ENCODE data around the gene MVB12B. TPM values are rescaled to one million over a fixed set of nuclear protein-coding genes. Genes with fewer than 3 reads are reported as not detected.

Gene MVB12B
- total RNA-seq, 1 donor from 2014 or later: 47.5 TPM

DNA sequence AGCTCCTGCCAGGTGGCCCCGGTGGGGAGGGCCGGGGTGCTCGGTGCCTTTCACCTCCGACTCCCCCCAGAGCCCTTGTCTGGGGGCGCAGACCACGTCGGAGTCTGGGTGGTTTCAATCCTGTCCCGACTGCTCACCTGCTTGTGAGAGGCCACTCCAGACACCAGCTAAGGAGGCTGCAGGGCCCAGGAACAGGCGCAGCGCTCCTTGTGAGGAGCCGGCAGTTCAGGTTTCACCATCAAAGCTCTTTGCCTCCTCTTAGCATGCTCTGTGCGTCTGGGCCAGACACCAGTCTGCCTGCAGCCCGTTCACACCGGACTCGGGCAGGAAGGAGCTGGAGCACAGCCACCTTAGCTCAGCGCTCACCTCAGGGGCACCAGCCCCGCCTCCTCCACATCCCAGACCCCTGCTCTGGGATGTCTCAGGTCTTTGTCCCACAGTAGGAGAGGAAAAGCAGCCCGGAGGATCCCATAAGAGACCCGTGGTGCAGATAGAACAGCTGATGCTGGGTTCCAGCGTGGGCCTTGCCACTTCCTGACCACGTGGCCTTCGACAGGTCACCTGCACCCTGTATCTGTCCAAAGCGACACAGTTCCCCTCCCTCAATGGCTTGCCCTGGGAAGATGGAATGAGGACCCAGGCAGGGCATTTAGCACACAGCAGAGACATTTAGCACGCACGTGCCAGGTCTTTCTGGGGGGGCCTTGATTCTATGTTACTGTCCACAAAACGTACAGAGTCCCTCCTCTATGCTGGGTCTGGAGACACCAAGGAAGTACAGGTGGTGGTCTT lies 180.9 kb downstream of the MVB12B start:
- no peak overlapping the region for H3K4me3 ChIP-seq
- DNase-seq (peak; percentile 63), ATAC-seq (peak; percentile 20)
- no peaks in the 10 kb centered on the region for H3K9me3 ChIP-seq
- TF ChIP-seq, protein P1, sequence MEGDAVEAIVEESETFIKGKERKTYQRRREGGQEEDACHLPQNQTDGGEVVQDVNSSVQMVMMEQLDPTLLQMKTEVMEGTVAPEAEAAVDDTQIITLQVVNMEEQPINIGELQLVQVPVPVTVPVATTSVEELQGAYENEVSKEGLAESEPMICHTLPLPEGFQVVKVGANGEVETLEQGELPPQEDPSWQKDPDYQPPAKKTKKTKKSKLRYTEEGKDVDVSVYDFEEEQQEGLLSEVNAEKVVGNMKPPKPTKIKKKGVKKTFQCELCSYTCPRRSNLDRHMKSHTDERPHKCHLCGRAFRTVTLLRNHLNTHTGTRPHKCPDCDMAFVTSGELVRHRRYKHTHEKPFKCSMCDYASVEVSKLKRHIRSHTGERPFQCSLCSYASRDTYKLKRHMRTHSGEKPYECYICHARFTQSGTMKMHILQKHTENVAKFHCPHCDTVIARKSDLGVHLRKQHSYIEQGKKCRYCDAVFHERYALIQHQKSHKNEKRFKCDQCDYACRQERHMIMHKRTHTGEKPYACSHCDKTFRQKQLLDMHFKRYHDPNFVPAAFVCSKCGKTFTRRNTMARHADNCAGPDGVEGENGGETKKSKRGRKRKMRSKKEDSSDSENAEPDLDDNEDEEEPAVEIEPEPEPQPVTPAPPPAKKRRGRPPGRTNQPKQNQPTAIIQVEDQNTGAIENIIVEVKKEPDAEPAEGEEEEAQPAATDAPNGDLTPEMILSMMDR (IDR thresholded peaks at IDR 0.05): no peak
- intact Hi-C loops (cut with DNase I): no loop called here
- no peaks in the 10 kb centered on the region for H3K27me3 ChIP-seq
- H3K4me1 ChIP-seq: no peaks in the 10 kb centered on the region
- H3K27ac ChIP-seq: no peak overlapping the region
- H3K36me3 ChIP-seq: peaks cover 19% of the 10 kb centered on the region

DNA sequence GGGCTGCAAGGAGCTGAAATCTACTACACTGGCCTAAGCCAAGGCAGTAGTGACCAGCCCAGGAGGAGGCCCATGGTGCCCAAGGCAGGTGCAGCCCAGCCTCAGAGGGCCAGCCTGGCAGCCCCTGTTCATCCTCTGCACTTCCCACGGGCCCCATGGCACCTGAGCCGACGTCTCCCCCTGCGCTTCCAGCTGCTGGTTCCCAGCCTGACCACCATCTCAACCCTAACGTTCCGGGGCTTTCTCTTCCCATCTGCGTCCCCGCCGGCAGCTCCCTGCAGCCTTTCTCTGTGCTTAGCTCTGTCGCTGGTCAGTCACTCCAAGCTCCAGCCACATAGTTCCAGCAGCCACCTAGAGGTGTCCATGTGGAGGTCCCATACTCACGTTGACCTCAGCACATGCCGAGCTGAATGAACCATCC lies 181.6 kb downstream of the MVB12B start:
- H3K27me3 ChIP-seq: peaks cover 6% of the 10 kb centered on the region
- TF ChIP-seq, protein P1 (IDR thresholded peaks at IDR 0.05): no peak
- intact Hi-C loops (cut with DNase I): no loop called here
- DNase-seq (peak; percentile 46), ATAC-seq (no peak)
- peaks cover 16% of the 10 kb centered on the region for H3K36me3 ChIP-seq
- H3K4me1 ChIP-seq: no peaks in the 10 kb centered on the region
- no peak overlapping the region for H3K27ac ChIP-seq
- H3K4me3 ChIP-seq: no peak overlapping the region
- no peaks in the 10 kb centered on the region for H3K9me3 ChIP-seq

GRCh38 chr9:126508928-126509327 lies 182.3 kb downstream of the MVB12B start:
- Histone ChIP-seq H3K36me3 (peaks cover 8% of the 10 kb centered on the region), H3K4me3 (no peak overlapping the region), H3K4me1 (peaks cover 2% of the 10 kb centered on the region), H3K9me3 (no peaks in the 10 kb centered on the region), H3K27me3 (peaks cover 13% of the 10 kb centered on the region), H3K27ac (no peak overlapping the region)
- intact Hi-C loops (cut with DNase I): no loop called here
- TF ChIP-seq, protein P1 (IDR thresholded peaks at IDR 0.05): no peak
- DNase-seq: no peak
- no peak for ATAC-seq

DNA sequence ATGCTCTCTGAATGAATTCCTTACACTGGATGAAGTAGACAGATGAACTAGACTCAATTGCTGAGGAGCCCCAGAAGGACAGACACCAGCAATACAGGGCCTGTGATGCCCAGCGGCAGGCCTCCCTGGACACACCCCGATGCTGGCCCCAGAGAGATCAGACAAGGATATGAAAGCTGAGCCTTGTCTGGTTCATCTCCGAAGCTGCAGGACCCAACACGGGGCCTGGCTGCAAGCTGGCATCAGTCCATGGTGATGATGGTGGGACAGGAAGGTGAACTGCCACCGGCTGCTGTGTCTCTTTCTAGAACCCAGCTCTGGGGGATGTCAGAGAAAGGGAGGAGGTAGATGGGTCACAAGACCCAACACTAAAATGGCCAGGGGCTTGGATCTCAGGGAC lies 183.1 kb downstream of the MVB12B start:
- intact Hi-C loops (cut with DNase I): no loop called here
- no peak overlapping the region for H3K27ac ChIP-seq
- H3K27me3 ChIP-seq: peaks cover 21% of the 10 kb centered on the region
- H3K9me3 ChIP-seq: no peaks in the 10 kb centered on the region
- H3K4me1 ChIP-seq: peaks cover 9% of the 10 kb centered on the region
- ATAC-seq: no peak
- TF ChIP-seq, protein P1 (IDR thresholded peaks at IDR 0.05): no peak
- H3K4me3 ChIP-seq: no peak overlapping the region
- DNase-seq: peak; percentile 21
- peaks cover under 1% of the 10 kb centered on the region for H3K36me3 ChIP-seq

- peak; percentile 27 for DNase-seq
- no peaks in the 10 kb centered on the region for H3K36me3 ChIP-seq
- H3K4me1 ChIP-seq: peaks cover 9% of the 10 kb centered on the region
- no peak overlapping the region for H3K4me3 ChIP-seq
- no peaks in the 10 kb centered on the region for H3K9me3 ChIP-seq
- TF ChIP-seq, protein P1 (IDR thresholded peaks at IDR 0.05): no peak
- ATAC-seq: no peak
- intact Hi-C loops (cut with DNase I): no loop called here
- peaks cover 29% of the 10 kb centered on the region for H3K27me3 ChIP-seq
- H3K27ac ChIP-seq: no peak overlapping the region
Observed at GRCh38 chr9:126510564-126510963, 183.9 kb downstream of the MVB12B start.
